ES-I3 (cell line): ENCODE results near the gene TBXAS1.

ENCODE experiments used
- H3K36me3 ChIP-seq: 2 replicates; pipeline ENCODE4 v1.6.1; 2013; ENCODE audit warnings: mild to moderate bottlenecking, low read length, control low read depth, moderate library complexity; ENCODE audit not compliant: insufficient read depth
- H3K4me1 ChIP-seq: 2 replicates; pipeline ENCODE4 v1.6.1; 2013; ENCODE audit warnings: mild to moderate bottlenecking, control low read depth, low read length; ENCODE audit not compliant: insufficient read depth
- H3K9ac ChIP-seq: 2 replicates; pipeline ENCODE4 v1.6.1; 2013; ENCODE audit warnings: low read depth, mild to moderate bottlenecking, low read length, moderate library complexity
- H3K9me3 ChIP-seq: 2 replicates; pipeline ENCODE4 v1.6.1; 2013; ENCODE audit warnings: mild to moderate bottlenecking, low read length, moderate library complexity; ENCODE audit not compliant: control insufficient read depth, insufficient read depth

Gene TBXAS1

DNA sequence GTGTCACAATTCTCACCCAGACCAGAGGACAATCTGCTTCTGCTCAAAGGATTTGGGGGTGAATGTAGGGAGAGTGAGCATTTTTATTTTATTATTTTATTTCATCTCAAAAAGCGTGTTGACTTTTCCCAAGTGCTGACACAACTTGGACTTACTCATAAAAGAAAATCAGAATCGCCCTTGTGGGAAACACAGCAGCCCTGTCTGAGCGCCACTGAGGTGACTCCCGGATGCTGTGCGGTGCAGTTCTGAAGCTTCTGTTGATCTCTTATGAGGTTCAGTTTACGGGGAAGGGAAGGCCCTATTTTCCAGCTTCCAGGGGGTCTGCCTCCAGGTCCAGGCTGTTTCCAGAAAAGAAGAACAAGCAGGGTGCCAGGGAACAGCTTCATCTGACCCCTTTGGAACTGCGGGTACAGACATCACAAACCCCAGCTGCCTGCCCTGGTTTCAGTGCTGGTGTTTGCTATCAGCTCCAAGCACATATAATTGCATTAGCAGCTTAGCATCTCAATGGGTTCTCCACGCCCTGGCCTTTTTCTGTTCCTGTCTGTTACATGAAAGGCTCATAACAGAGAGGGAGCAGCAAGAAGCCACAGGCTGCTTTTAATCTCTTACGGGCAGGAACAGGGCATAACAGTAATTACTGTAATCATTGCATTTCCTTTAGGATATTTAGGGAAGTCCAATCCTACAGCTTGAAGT is 181.3 kb downstream of the TBXAS1 start:
- H3K36me3 ChIP-seq, result no peaks in the 10 kb centered on the region
- peaks cover 7% of the 10 kb centered on the region for H3K4me1 ChIP-seq
- H3K9me3 ChIP-seq, result no peaks in the 10 kb centered on the region
- no peak overlapping the region for H3K9ac ChIP-seq

- Histone ChIP-seq H3K9ac (no peak overlapping the region), H3K4me1 (peaks cover 7% of the 10 kb centered on the region), H3K9me3 (no peaks in the 10 kb centered on the region), H3K36me3 (no peaks in the 10 kb centered on the region)
Measured at GRCh38 chr7:140013676-140014075, 184.6 kb downstream of the TBXAS1 start.

- no peaks in the 10 kb centered on the region for H3K9me3 ChIP-seq
- H3K9ac ChIP-seq, result no peak overlapping the region
- H3K36me3 ChIP-seq, result no peaks in the 10 kb centered on the region
- peaks cover 7% of the 10 kb centered on the region for H3K4me1 ChIP-seq
Measured at GRCh38 chr7:140014123-140014522, 185.1 kb downstream of the TBXAS1 start.

- Histone ChIP-seq H3K9me3 (no peaks in the 10 kb centered on the region), H3K4me1 (peaks cover 2% of the 10 kb centered on the region), H3K9ac (no peak overlapping the region), H3K36me3 (no peaks in the 10 kb centered on the region)
Measured at GRCh38 chr7:140015471-140015970, 186.5 kb downstream of the TBXAS1 start.

- Histone ChIP-seq H3K9ac (no peak overlapping the region), H3K36me3 (no peaks in the 10 kb centered on the region), H3K4me1 (no peaks in the 10 kb centered on the region; the same call in 1 of the 2 replicates), H3K9me3 (no peaks in the 10 kb centered on the region)
Measured at GRCh38 chr7:140016540-140016939, 187.5 kb downstream of the TBXAS1 start.

GRCh38 chr7:140017034-140017433 is 188.0 kb downstream of the TBXAS1 start:
- Histone ChIP-seq H3K4me1 (no peaks in the 10 kb centered on the region; the same call in 1 of the 2 replicates), H3K36me3 (no peaks in the 10 kb centered on the region), H3K9me3 (no peaks in the 10 kb centered on the region), H3K9ac (no peak overlapping the region)

- no peak overlapping the region for H3K9ac ChIP-seq
- H3K36me3 ChIP-seq, result no peaks in the 10 kb centered on the region
Measured at GRCh38 chr7:140017543-140017942, 188.5 kb downstream of the TBXAS1 start.

DNA sequence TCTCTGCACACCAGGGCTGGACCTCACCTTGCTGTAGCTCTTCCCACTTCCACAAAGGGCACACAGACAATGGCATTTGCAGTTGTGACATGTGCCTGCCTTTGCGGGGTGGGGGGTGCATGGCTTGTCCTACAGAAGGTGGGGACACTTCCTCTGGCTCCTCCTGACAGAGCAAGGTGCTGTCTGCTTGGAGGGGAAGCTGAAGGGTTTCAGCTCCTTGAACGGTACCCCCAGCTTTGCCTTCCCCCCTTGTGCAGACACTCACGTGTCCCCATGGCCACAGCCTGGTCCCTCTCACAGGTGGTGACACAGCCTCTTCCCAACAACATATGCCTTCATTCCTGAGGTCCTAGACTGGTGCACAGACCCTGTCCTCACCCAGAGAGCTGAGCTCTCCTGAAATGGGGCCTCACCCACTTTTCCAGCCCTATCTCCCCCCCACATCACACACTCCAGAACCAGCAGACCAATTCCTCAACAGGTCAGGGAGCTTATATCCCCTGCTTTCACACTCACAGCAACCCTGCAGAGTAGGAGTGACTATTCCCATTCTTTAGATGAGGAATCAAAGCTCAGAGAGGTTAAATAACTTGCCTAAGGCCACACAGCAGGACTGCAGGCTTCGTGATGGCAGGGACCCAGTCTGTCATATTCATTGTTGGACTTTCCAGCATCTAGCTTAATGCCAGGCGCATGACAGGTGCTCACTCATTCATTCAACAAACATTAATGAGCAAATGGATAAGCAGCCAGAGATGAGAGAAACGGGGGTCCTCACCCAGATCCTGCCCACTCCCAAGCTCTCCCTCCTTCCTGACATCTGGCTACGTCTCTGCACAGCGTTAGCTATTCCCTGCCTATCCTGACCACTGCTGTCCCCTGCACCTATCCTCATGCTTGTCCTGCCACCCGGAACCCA is 189.3 kb downstream of the TBXAS1 start:
- Histone ChIP-seq H3K9ac (no peak overlapping the region), H3K4me1 (no peaks in the 10 kb centered on the region), H3K36me3 (no peaks in the 10 kb centered on the region), H3K9me3 (no peaks in the 10 kb centered on the region)

More at GRCh38 chr7:140017543-140017942, 188.5 kb downstream of the TBXAS1 start:
- Histone ChIP-seq H3K4me1 (no peaks in the 10 kb centered on the region), H3K9me3 (no peaks in the 10 kb centered on the region)

GRCh38 chr7:140019172-140019571 is 190.1 kb downstream of the TBXAS1 start:
- Histone ChIP-seq H3K9ac (no peak overlapping the region), H3K36me3 (no peaks in the 10 kb centered on the region), H3K9me3 (no peaks in the 10 kb centered on the region), H3K4me1 (no peaks in the 10 kb centered on the region)

GRCh38 chr7:140019606-140020005 is 190.5 kb downstream of the TBXAS1 start:
- H3K9ac ChIP-seq, result no peak overlapping the region
- H3K36me3 ChIP-seq, result no peaks in the 10 kb centered on the region
- H3K4me1 ChIP-seq, result no peaks in the 10 kb centered on the region
- H3K9me3 ChIP-seq, result no peaks in the 10 kb centered on the region

DNA sequence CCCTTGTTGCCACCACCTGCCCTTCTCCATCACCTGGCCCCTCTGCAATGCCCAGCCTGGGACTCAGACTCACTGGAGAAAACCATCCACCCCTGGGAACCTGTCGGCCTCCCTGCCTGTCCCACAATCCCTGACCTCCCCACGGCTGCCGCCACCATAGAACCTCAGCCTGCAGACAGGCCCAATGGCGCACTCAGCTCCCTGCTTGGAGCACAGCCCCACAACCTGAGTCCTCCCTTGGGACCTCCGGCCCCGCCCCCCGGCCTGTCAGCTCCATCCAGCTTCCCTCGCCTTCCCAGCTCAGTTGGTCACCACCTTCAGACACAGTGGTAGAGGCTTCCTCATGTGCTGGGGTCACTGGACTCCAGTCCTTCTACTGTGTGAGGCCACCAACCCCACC is 192.5 kb downstream of the TBXAS1 start:
- no peaks in the 10 kb centered on the region for H3K36me3 ChIP-seq
- no peaks in the 10 kb centered on the region for H3K9me3 ChIP-seq
- no peaks in the 10 kb centered on the region for H3K4me1 ChIP-seq
- no peak overlapping the region for H3K9ac ChIP-seq

GRCh38 chr7:140022582-140023211 is 193.6 kb downstream of the TBXAS1 start:
- no peaks in the 10 kb centered on the region for H3K36me3 ChIP-seq
- no peak overlapping the region for H3K9ac ChIP-seq
- H3K4me1 ChIP-seq, result no peaks in the 10 kb centered on the region
- no peaks in the 10 kb centered on the region for H3K9me3 ChIP-seq

DNA sequence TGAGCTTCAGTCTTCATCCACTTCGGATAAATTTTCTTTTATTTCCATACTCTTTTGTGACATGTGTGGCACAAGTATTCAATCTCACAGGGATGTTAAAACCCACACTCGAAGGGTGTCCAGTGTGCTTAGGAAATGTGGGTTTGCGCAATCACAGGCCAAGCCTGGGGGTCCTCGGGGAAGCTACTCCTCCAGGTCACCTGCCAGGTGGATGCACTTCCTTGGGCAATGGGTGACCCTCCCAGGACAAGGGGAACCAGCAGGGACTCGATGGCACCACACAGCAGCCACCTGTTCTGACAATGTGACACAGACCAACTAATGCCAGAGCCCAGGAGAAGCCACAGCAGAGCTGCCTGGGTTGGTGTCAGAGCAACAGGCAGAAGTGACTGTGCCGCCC is 194.7 kb downstream of the TBXAS1 start:
- no peaks in the 10 kb centered on the region for H3K36me3 ChIP-seq
- H3K9ac ChIP-seq, result no peak overlapping the region
- H3K4me1 ChIP-seq, result no peaks in the 10 kb centered on the region
- no peaks in the 10 kb centered on the region for H3K9me3 ChIP-seq

DNA sequence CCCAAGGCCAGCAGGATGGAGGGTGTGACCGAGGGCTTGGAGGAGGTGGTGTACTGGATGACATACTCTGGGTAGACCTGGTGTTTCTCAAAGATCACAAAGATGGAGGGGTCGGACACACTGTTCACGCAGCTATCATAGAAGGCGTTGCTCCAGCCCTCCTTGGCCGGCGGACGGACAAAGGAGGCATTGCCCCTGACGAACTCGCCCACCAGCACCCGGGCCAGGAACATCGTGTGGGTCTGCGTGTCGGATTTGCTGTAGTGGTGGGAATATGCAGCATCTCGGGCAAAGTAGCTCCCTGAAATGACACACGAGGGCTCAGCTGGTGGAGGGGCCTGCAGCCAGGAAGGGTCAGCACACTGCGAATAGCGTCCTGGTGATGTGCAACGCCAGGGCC is 195.5 kb downstream of the TBXAS1 start:
- Histone ChIP-seq H3K4me1 (no peaks in the 10 kb centered on the region), H3K9me3 (no peaks in the 10 kb centered on the region), H3K9ac (no peak overlapping the region), H3K36me3 (no peaks in the 10 kb centered on the region)
